ENCODE results near the gene TRIM17. TPM values are rescaled to one million over a fixed set of nuclear protein-coding genes. Genes with fewer than 3 reads are reported as not detected.

Gene TRIM17
- total and polyA plus RNA-seq, 9 donors = 0.27 to 1.0 (median 0.57) TPM

DNA sequence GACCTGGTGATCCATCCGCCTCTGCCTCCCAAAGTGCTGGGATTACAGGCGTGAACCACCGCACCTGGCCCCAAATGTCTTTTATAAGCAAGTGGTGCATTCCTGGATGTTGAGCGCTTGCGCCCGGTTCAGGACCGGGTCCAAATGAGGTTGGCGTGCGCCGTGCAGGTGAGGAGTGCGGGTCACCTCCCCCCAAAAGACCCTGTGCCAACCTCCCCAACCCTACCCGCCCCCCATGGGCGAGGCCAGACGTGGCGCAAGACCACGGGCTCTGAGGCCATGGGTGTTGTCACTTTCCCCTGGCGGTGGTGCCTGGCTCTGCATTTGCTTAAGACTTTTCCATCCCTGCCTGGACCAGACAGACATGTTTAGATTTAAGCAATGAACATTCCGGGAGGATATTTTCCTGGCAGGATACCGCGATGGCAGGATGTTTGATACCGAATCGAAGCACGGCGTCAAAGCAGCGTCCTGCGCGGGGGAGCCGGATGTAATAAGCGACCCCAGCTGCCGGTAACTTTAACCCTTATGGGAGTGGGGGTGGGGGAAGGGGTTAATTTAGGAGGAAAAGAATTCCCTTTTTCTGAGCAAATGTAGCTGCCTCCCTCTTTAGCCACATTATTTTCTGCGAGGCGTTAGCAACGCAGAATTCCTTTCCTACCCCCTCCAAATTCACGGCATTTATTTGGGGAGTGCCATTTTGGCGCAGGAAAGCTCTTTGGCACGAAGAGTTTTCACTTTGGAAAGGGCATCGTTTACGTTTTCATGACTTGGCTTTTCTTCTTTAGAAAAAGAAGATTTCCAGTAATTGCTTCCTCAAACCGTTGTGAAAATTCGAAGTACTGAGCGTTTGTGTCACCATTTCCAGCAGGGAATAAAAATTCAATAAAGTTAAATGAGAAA is 42.7 kb upstream of the TRIM17 start:
- peak overlapping the region; percentile 76 for H3K4me3 ChIP-seq (ENCODE audit: low read length)
- no peaks in the 10 kb centered on the region for H3K9me3 ChIP-seq (replicated peaks; ENCODE audit: control insufficient read depth, low read depth, low read length)
- peaks cover 26% of the 10 kb centered on the region for H3K4me1 ChIP-seq (ENCODE audit: control insufficient read depth, insufficient read depth, low read length)
- H3K36me3 ChIP-seq (ENCODE audit: control insufficient read depth, insufficient read depth, low read length) = peaks cover 1% of the 10 kb centered on the region
- peaks cover 28% of the 10 kb centered on the region for H3K27me3 ChIP-seq (ENCODE audit: control insufficient read depth, insufficient read depth, low read length)
- 4% methylated on average over 24 of the region's 41 CpGs for WGBS (ENCODE audit: insufficient coverage)
- DNase-seq = peak; percentile 78
- H3K27ac ChIP-seq (ENCODE audit: low read length) = no peak overlapping the region

DNA sequence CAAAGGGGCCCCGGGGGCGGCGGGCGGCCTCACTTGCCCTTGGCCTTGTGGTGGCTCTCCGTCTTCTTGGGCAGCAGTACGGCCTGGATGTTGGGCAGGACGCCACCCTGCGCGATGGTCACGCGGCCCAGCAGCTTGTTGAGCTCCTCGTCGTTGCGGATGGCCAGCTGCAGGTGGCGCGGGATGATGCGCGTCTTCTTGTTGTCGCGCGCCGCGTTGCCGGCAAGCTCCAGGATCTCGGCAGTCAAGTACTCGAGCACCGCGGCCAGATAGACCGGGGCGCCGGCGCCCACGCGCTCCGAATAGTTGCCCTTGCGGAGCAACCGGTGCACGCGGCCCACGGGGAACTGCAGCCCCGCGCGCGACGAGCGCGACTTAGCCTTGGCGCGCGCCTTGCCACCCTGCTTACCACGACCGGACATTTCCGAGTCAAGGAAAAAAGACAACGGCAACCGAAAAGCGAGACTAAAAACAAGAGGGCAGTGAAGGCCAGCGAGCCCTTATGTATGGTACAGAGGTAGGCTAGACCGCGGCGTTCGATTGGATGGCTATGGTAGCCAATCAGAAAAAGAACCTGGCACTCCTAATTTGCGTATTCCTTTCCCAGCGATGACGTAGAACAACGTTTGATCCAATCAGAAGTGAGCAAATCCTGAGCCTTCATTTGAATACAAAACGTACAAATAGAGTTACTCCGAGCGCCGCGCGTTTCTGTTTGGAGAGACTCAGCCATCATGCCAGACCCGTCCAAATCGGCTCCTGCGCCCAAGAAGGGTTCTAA is 40.9 kb upstream of the TRIM17 start:
- peaks cover 9% of the 10 kb centered on the region for H3K36me3 ChIP-seq (ENCODE audit: control insufficient read depth, insufficient read depth, low read length)
- WGBS (ENCODE audit: insufficient coverage) = under 1% methylated on average over 74 of the region's 74 CpGs
- peaks cover 14% of the 10 kb centered on the region for H3K27me3 ChIP-seq (ENCODE audit: control insufficient read depth, insufficient read depth, low read length)
- peak overlapping the region; percentile 96 for H3K27ac ChIP-seq (ENCODE audit: low read length)
- peaks cover 19% of the 10 kb centered on the region for H3K4me1 ChIP-seq (ENCODE audit: control insufficient read depth, insufficient read depth, low read length)
- DNase-seq = peak; percentile 99
- H3K4me3 ChIP-seq (ENCODE audit: low read length) = peak overlapping the region; percentile 76
- H3K9me3 ChIP-seq (replicated peaks; ENCODE audit: control insufficient read depth, low read depth, low read length) = no peaks in the 10 kb centered on the region

DNA sequence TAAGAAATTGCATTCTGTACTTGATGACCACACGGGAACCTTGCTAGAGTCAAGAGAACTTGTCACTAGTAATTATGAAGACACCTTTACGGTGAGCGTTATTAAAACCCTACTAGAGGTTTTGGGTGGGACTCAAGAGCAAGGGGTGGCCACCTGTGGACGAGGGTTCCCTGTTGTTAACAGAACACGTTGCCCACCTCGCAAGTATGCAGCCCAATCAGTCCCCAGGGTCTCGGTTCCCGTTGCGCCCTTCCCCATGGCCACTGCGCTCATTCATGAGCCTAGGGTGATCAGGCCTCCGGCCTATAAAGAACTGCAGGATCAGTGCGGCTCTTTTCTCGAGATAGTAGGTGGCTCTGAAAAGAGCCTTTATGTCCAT is 40.3 kb upstream of the TRIM17 start:
- Histone ChIP-seq H3K9me3 (replicated peaks; ENCODE audit: control insufficient read depth, low read depth, low read length) (no peaks in the 10 kb centered on the region), H3K4me1 (ENCODE audit: control insufficient read depth, insufficient read depth, low read length) (peaks cover 19% of the 10 kb centered on the region)

DNA sequence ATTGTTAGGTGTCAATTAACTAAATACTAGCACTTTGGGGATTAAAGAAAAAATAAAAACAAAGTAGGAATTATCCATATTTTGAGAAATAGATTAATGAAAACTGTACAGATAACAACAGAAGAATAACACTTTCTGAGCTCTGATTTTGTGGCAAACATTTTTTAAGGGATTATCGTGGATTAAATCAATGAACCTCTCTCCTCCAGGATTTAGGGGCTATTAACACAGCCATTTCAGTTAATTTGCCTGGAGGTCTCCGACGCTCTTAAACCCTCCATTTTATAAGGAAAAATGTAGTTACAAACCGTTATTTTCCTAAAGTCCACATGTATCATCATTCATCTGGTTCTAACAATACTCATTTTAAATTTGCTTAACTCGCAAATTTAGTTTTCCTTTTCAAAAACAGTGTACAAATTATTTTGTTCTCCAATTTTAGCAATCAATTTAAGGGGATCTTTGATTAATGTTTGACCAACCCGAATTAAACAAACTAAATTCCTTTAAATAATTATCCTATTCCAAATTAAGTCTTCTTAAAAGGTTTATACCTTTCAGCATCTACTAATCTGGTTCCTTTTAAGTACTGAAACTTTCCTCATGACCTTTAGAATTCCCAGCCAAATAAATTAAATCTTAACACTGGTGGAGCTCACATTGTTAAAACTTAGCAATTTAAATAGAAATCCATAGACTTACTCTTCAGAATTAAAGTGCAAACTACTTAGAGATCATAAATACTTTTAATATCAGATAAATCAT is 39.8 kb upstream of the TRIM17 start:
- H3K27ac ChIP-seq (ENCODE audit: low read length) = peak overlapping the region; percentile 96

More for the DNA sequence above, 40.3 kb upstream of the TRIM17 start:
- peaks cover 14% of the 10 kb centered on the region for H3K27me3 ChIP-seq (ENCODE audit: control insufficient read depth, insufficient read depth, low read length)
- 0% methylated on average over 8 of the region's 13 CpGs for WGBS (ENCODE audit: insufficient coverage)
- peak overlapping the region; percentile 76 for H3K4me3 ChIP-seq (ENCODE audit: low read length)
- peaks cover 9% of the 10 kb centered on the region for H3K36me3 ChIP-seq (ENCODE audit: control insufficient read depth, insufficient read depth, low read length)
- DNase-seq = no peak
- peak overlapping the region; percentile 96 for H3K27ac ChIP-seq (ENCODE audit: low read length)

DNA sequence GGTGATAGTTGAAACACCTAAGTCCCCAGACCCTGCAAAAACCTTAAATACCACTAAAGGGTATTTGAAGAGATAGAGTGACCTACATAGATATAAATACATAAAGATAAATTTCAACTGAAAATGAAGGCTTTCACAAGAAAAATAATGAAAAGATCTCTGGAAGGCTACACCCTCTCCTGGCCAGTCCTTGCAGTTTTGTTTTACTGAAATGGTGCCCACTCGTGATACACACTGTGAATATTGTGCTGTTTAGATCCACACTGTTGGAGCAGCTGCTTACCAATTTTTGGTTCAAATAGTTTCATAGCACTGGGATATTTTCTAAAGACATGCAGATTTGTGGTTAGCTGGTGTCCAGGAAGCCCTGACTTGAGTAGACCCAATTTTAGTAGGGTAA is 39.1 kb upstream of the TRIM17 start:
- H3K27me3 ChIP-seq (ENCODE audit: control insufficient read depth, insufficient read depth, low read length) = peaks cover 12% of the 10 kb centered on the region
- DNase-seq = no peak
- H3K27ac ChIP-seq (ENCODE audit: low read length) = no peak overlapping the region
- peaks cover 9% of the 10 kb centered on the region for H3K36me3 ChIP-seq (ENCODE audit: control insufficient read depth, insufficient read depth, low read length)
- H3K4me1 ChIP-seq (ENCODE audit: control insufficient read depth, insufficient read depth, low read length) = peaks cover 19% of the 10 kb centered on the region
- no peaks in the 10 kb centered on the region for H3K9me3 ChIP-seq (replicated peaks; ENCODE audit: control insufficient read depth, low read depth, low read length)
- H3K4me3 ChIP-seq (ENCODE audit: low read length) = no peak overlapping the region
- 67% methylated on average over 1 of the region's 1 CpG for WGBS (ENCODE audit: insufficient coverage)

More for the DNA sequence above, 39.8 kb upstream of the TRIM17 start:
- Histone ChIP-seq H3K4me1 (ENCODE audit: control insufficient read depth, insufficient read depth, low read length) (peaks cover 19% of the 10 kb centered on the region), H3K9me3 (replicated peaks; ENCODE audit: control insufficient read depth, low read depth, low read length) (no peaks in the 10 kb centered on the region), H3K36me3 (ENCODE audit: control insufficient read depth, insufficient read depth, low read length) (peaks cover 9% of the 10 kb centered on the region), H3K27me3 (ENCODE audit: control insufficient read depth, insufficient read depth, low read length) (peaks cover 12% of the 10 kb centered on the region), H3K4me3 (ENCODE audit: low read length) (peak overlapping the region; percentile 76)
- WGBS (ENCODE audit: insufficient coverage) = no CpG with 5 or more reads among the region's 6 CpGs
- no peak for DNase-seq

DNA sequence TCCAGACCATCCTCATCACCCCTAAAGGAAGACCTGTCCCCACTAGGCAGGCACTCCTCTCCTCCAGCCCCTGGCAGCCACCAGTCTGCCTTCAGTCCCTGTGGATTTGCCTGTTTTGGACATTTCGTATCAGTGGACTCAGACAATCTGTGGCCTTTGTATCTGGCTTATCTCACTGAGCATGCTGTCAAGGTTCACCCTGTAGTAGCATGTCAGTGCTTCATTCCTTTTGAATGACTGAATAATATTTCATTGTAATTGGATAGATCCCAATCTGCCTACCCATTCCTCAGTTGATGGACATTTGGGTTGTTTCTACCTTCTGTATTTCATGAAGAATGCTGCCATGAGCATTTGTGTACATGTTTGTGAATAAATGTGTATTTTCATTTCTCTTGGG is 37.6 kb upstream of the TRIM17 start:
- Histone ChIP-seq H3K4me3 (ENCODE audit: low read length) (no peak overlapping the region), H3K27ac (ENCODE audit: low read length) (no peak overlapping the region), H3K9me3 (replicated peaks; ENCODE audit: control insufficient read depth, low read depth, low read length) (no peaks in the 10 kb centered on the region), H3K36me3 (ENCODE audit: control insufficient read depth, insufficient read depth, low read length) (peaks cover 9% of the 10 kb centered on the region), H3K27me3 (ENCODE audit: control insufficient read depth, insufficient read depth, low read length) (peaks cover 3% of the 10 kb centered on the region), H3K4me1 (ENCODE audit: control insufficient read depth, insufficient read depth, low read length) (peaks cover 14% of the 10 kb centered on the region)
- no peak for DNase-seq
- no CpG with 5 or more reads among the region's 1 CpG for WGBS (ENCODE audit: insufficient coverage)

DNA sequence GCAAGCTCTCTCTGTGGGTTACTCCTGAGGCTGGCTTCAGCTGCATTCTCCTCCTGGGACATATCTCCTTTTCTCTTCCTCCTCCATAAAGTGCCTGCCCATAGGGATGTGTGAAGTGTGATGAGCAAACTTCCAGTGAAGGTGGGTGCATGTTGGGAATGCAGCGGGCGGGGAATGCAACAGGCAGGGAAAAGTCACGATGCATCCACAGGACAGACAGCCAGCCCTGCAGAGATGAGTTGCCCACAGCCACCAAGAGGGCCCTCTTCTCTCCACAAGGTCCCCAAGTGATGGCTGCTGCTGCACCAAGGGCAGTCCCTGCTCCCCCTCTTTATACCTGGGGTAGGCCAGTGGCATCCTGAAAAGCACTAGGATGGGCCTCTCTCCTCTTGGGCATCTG is 37.0 kb upstream of the TRIM17 start:
- Histone ChIP-seq H3K9me3 (replicated peaks; ENCODE audit: control insufficient read depth, low read depth, low read length) (no peaks in the 10 kb centered on the region), H3K4me3 (ENCODE audit: low read length) (no peak overlapping the region), H3K4me1 (ENCODE audit: control insufficient read depth, insufficient read depth, low read length) (peaks cover 9% of the 10 kb centered on the region), H3K36me3 (ENCODE audit: control insufficient read depth, insufficient read depth, low read length) (peaks cover 9% of the 10 kb centered on the region), H3K27me3 (ENCODE audit: control insufficient read depth, insufficient read depth, low read length) (no peaks in the 10 kb centered on the region), H3K27ac (ENCODE audit: low read length) (no peak overlapping the region)
- 80% methylated on average over 1 of the region's 3 CpGs for WGBS (ENCODE audit: insufficient coverage)
- DNase-seq = no peak

DNA sequence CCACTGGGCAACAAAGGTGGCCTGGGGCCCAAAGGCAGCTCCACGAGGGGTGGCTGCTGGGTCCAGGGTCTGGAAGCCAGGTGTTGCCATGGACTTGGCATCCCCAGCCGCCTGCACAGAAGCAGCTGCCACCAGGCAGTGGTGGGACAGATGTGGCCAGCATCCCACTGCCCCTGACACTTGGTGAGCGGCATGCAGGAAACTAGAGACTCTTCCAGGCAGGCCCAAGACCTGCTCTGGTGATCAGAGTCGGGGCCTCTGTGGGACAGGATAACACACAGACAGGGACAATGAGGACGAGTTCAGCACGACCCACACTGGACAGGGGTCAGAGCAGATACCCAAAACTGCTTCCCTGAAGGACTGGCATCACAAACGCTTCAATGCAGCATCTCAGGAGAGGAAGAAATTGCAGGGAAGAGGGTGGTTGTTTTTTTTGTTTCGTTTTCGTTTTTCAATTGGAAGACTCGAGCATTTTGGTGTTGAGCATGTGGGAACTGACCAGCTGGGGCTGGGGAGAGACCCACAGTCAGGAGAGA is 36.4 kb upstream of the TRIM17 start:
- Histone ChIP-seq H3K27me3 (ENCODE audit: control insufficient read depth, insufficient read depth, low read length) (no peaks in the 10 kb centered on the region), H3K27ac (ENCODE audit: low read length) (no peak overlapping the region), H3K4me1 (ENCODE audit: control insufficient read depth, insufficient read depth, low read length) (peaks cover 5% of the 10 kb centered on the region), H3K9me3 (replicated peaks; ENCODE audit: control insufficient read depth, low read depth, low read length) (no peaks in the 10 kb centered on the region), H3K4me3 (ENCODE audit: low read length) (no peak overlapping the region), H3K36me3 (ENCODE audit: control insufficient read depth, insufficient read depth, low read length) (peaks cover 9% of the 10 kb centered on the region)
- WGBS (ENCODE audit: insufficient coverage) = 84% methylated on average over 9 of the region's 10 CpGs
- DNase-seq = no peak

DNA sequence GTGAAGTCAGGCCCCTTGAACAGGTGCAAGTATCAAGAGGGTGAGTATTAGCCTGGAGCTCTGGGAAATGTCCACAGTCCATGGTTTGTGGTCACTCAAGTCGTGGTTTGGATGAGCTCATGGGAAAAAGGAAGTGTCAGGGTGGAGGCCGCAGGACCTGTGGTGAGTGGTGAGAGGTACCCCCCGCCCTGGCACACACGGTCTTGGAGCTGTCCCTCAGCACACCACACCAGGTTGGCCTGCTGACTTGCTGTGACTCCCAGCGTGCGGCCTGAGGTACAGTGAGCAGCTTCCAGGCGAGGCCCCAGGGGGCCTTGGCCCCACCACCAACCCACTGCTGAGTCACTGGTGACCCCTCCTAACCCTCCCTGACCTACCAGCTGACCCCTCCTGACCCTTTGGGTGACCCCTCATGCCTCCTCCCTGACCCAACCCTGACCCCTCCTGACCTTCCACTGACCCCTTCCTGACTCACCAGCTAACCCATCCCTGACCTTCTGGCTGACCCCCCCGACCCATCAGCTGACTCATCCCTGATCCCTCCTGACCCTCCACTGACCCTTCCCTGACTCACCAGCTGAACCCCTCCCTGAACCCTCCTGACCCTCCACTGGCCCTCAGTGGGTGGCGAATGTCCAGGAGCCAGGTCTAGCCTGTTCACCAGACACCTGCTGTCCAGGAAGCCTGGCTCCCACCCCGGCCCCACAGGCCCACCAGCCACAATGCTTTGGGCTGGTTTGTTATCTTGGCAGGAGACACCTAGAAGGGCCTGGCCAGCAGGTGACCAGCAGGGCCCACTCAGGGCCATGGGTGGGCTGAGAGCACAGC is 35.7 kb upstream of the TRIM17 start:
- H3K27ac ChIP-seq (ENCODE audit: low read length) = no peak overlapping the region
- no peak for DNase-seq
- H3K27me3 ChIP-seq (ENCODE audit: control insufficient read depth, insufficient read depth, low read length) = peaks cover under 1% of the 10 kb centered on the region
- peaks cover 5% of the 10 kb centered on the region for H3K4me1 ChIP-seq (ENCODE audit: control insufficient read depth, insufficient read depth, low read length)
- peaks cover 9% of the 10 kb centered on the region for H3K36me3 ChIP-seq (ENCODE audit: control insufficient read depth, insufficient read depth, low read length)
- H3K4me3 ChIP-seq (ENCODE audit: low read length) = no peak overlapping the region
- H3K9me3 ChIP-seq (replicated peaks; ENCODE audit: control insufficient read depth, low read depth, low read length) = no peaks in the 10 kb centered on the region
- 81% methylated on average over 9 of the region's 10 CpGs for WGBS (ENCODE audit: insufficient coverage)

All from muscle of leg (tissue), 11 donors.